Measurements from ENCODE around the gene GALNT6.

GALNT6 gene

GRCh38 chr12:51368640-51369517 is 22.3 kb downstream of the GALNT6 start:
- Histone ChIP-seq H3K9me2 (replicated peaks; ENCODE audit: control insufficient read depth, low read length) (no peaks in the 10 kb centered on the region), H4K20me1 (ENCODE audit: control insufficient read depth, insufficient read depth, low read depth, low read length) (peaks cover 14% of the 10 kb centered on the region; the same call in 1 of the 2 replicates), H3K36me3 (ENCODE audit: control insufficient read depth, low read length) (no peaks in the 10 kb centered on the region), H3F3A (ENCODE audit: control insufficient read depth, insufficient read depth) (no peaks in the 10 kb centered on the region), H3K27me3 (ENCODE audit: control insufficient read depth, low read length) (peaks cover 84% of the 10 kb centered on the region), H3K79me2 (ENCODE audit: control insufficient read depth, low read length) (no peaks in the 10 kb centered on the region), H3K27ac (ENCODE audit: low read depth, low read length) (no peak overlapping the region), H3K4me2 (ENCODE audit: low read length) (peak overlapping the region; percentile 64), H3K9me3 (ENCODE audit: control insufficient read depth, insufficient read depth, low read length) (no peaks in the 10 kb centered on the region), H3K4me1 (ENCODE audit: control insufficient read depth, low read length) (peaks cover 21% of the 10 kb centered on the region), H3K4me3 (ENCODE audit: low read length) (peak overlapping the region; percentile 32)
- TF ChIP-seq EZH2phosphoT487 (IDR thresholded peaks at IDR 0.05; ENCODE audit: borderline replicate concordance, low read length) (peak; percentile 100; the same call in 1 of the 2 replicates), CTCF (IDR thresholded peaks at IDR 0.05; ENCODE audit: low read depth, low read length, poor library complexity, severe bottlenecking) (no peak)

- H4K20me1 ChIP-seq (ENCODE audit: control insufficient read depth, insufficient read depth, low read depth, low read length): peaks cover 7% of the 10 kb centered on the region; the same call in 1 of the 2 replicates
- TF ChIP-seq EZH2phosphoT487 (IDR thresholded peaks at IDR 0.05; ENCODE audit: borderline replicate concordance, low read length) (no peak), CTCF (IDR thresholded peaks at IDR 0.05; ENCODE audit: low read depth, low read length, poor library complexity, severe bottlenecking) (no peak)
- H3K4me3 ChIP-seq (ENCODE audit: low read length): no peak overlapping the region
- H3K79me2 ChIP-seq (ENCODE audit: control insufficient read depth, low read length): no peaks in the 10 kb centered on the region
- H3K27ac ChIP-seq (ENCODE audit: low read depth, low read length): no peak overlapping the region
- no peaks in the 10 kb centered on the region for H3K36me3 ChIP-seq (ENCODE audit: control insufficient read depth, low read length)
- H3F3A ChIP-seq (ENCODE audit: control insufficient read depth, insufficient read depth): no peaks in the 10 kb centered on the region
- H3K27me3 ChIP-seq (ENCODE audit: control insufficient read depth, low read length): peaks cover 86% of the 10 kb centered on the region
- no peaks in the 10 kb centered on the region for H3K9me3 ChIP-seq (ENCODE audit: control insufficient read depth, insufficient read depth, low read length)
- no peak overlapping the region for H3K4me2 ChIP-seq (ENCODE audit: low read length)
- no peaks in the 10 kb centered on the region for H3K9me2 ChIP-seq (replicated peaks; ENCODE audit: control insufficient read depth, low read length)
- H3K4me1 ChIP-seq (ENCODE audit: control insufficient read depth, low read length): peaks cover 21% of the 10 kb centered on the region
Observed at GRCh38 chr12:51365276-51365675, 25.9 kb downstream of the GALNT6 start.

- peaks cover 87% of the 10 kb centered on the region for H3K27me3 ChIP-seq (ENCODE audit: control insufficient read depth, low read length)
- H3K36me3 ChIP-seq (ENCODE audit: control insufficient read depth, low read length): no peaks in the 10 kb centered on the region
- peaks cover 12% of the 10 kb centered on the region for H3K4me1 ChIP-seq (ENCODE audit: control insufficient read depth, low read length)
- H3K4me3 ChIP-seq (ENCODE audit: low read length): no peak overlapping the region
- H3K9me3 ChIP-seq (ENCODE audit: control insufficient read depth, insufficient read depth, low read length): no peaks in the 10 kb centered on the region
- no peaks in the 10 kb centered on the region for H3K79me2 ChIP-seq (ENCODE audit: control insufficient read depth, low read length)
- no peak overlapping the region for H3K27ac ChIP-seq (ENCODE audit: low read depth, low read length)
- no peaks in the 10 kb centered on the region for H3F3A ChIP-seq (ENCODE audit: control insufficient read depth, insufficient read depth)
- no peak overlapping the region for H3K4me2 ChIP-seq (ENCODE audit: low read length)
- TF ChIP-seq CTCF (IDR thresholded peaks at IDR 0.05; ENCODE audit: low read depth, low read length, poor library complexity, severe bottlenecking): no peak
- TF ChIP-seq EZH2phosphoT487 (IDR thresholded peaks at IDR 0.05; ENCODE audit: borderline replicate concordance, low read length): no peak
- H4K20me1 ChIP-seq (ENCODE audit: control insufficient read depth, insufficient read depth, low read depth, low read length): peaks cover 7% of the 10 kb centered on the region; the same call in 1 of the 2 replicates
- no peaks in the 10 kb centered on the region for H3K9me2 ChIP-seq (replicated peaks; ENCODE audit: control insufficient read depth, low read length)
Observed at GRCh38 chr12:51364001-51364400, 27.2 kb downstream of the GALNT6 start.

Measured in DOHH2 (cell line).